B cell (primary cell): Measurements from ENCODE around the gene TSPAN15.

Experiments used
- EZH2 ChIP-seq: IDR thresholded peaks from 2 replicates; pipeline ENCODE4 v1.6.1; 2012; ENCODE audit warnings: borderline replicate concordance, low read depth, mild to moderate bottlenecking, moderate library complexity, low read length; ENCODE audit not compliant: insufficient read depth, poor library complexity, severe bottlenecking
- TF ChIP-seq, protein P1 (sequence below): fragments of 200-600 bp; IDR thresholded peaks from one replicate; pipeline ENCODE4 v1.8.0; 2022; ENCODE audit warnings: antibody characterized with exemption, mild to moderate bottlenecking

DNA sequence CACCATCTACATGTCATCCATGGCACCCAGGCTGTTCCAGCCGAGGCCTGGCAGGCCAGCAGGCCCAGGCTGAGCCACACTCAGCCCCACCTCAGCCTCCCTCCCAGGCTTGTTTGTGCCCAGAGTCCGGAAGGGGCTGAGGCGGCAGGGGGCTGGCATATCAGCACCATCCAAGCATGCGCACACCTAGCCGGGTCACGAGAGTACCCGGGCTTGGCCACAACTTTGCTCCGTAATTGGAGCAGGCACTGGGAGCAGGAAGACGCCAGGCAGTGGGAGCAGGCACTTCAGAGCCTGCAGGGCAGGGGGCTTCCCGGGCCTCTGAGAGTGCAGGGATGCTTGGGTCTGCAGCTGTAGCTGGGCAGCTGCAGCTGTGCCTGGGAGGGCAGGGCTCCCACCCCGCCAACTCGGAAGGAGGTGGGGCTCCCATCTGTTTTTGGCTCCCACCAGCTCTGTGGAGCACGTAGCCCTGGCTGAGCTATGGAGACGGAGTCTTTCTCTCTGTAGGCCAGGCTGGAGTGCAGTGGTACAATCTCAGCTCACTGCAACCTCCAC is 15.2 kb upstream of the TSPAN15 start:
- TF ChIP-seq, protein P1, sequence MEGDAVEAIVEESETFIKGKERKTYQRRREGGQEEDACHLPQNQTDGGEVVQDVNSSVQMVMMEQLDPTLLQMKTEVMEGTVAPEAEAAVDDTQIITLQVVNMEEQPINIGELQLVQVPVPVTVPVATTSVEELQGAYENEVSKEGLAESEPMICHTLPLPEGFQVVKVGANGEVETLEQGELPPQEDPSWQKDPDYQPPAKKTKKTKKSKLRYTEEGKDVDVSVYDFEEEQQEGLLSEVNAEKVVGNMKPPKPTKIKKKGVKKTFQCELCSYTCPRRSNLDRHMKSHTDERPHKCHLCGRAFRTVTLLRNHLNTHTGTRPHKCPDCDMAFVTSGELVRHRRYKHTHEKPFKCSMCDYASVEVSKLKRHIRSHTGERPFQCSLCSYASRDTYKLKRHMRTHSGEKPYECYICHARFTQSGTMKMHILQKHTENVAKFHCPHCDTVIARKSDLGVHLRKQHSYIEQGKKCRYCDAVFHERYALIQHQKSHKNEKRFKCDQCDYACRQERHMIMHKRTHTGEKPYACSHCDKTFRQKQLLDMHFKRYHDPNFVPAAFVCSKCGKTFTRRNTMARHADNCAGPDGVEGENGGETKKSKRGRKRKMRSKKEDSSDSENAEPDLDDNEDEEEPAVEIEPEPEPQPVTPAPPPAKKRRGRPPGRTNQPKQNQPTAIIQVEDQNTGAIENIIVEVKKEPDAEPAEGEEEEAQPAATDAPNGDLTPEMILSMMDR, result no peak
- no peak for TF ChIP-seq EZH2
